HepG2 (cell line): Measurements from ENCODE around the gene CYP19A1.

ENCODE experiments used
- CTCF ChIP-seq: sonication (generic); formaldehyde crosslinking; IDR thresholded peaks from 2 replicates; pipeline ENCODE4 v1.5.0; 2020; ENCODE audit warnings: mild to moderate bottlenecking, missing genetic modification reagents, moderate library complexity
- EZH2 ChIP-seq: conservative IDR thresholded peaks from 2 replicates; pipeline ENCODE4 v1.6.1; 2012; ENCODE audit warnings: mild to moderate bottlenecking, low read depth, low read length, moderate library complexity
- GTF2F1 ChIP-seq: fragments of 150-350 bp; IDR thresholded peaks from 2 replicates; pipeline ENCODE4 v1.6.1; 2014; ENCODE audit warnings: low read length
- GZF1 ChIP-seq: sonication (generic); formaldehyde crosslinking; IDR thresholded peaks from 2 replicates; pipeline ENCODE4 v1.5.1; 2020; ENCODE audit warnings: mild to moderate bottlenecking, missing genetic modification reagents
- IKZF1 ChIP-seq: fragments of 450-650 bp; IDR thresholded peaks from 2 replicates; pipeline ENCODE4 v1.7.1; 2016
- MEIS2 ChIP-seq: sonication (generic); formaldehyde crosslinking; IDR thresholded peaks from 2 replicates; pipeline ENCODE4 v1.9.0; 2021; ENCODE audit warnings: mild to moderate bottlenecking, missing genetic modification reagents
- MXD4 ChIP-seq: IDR thresholded peaks from 2 replicates; pipeline ENCODE4 v1.6.1; 2016; ENCODE audit warnings: mild to moderate bottlenecking, missing biosample characterization, missing genetic modification reagents
- NCOR1 ChIP-seq: fragments of 200-600 bp; sonication (generic); IDR thresholded peaks from 2 replicates; pipeline ENCODE4 v1.7.0; 2017; ENCODE audit warnings: antibody characterized with exemption, low read length, borderline replicate concordance
- THAP8 ChIP-seq: sonication (generic); formaldehyde crosslinking; IDR thresholded peaks from 2 replicates; pipeline ENCODE4 v1.5.1; 2020; ENCODE audit warnings: missing genetic modification reagents, mild to moderate bottlenecking, borderline replicate concordance
- U2AF1 ChIP-seq: fragments of 200-400 bp; formaldehyde crosslinking; optimal IDR thresholded peaks from 2 replicates; pipeline ENCODE3; 2017; ENCODE audit warnings: mild to moderate bottlenecking, low read depth, low read length
- ZNF543 ChIP-seq: sonication (generic); formaldehyde crosslinking; IDR thresholded peaks from 2 replicates; pipeline ENCODE4 v1.4.0; 2020; ENCODE audit warnings: mild to moderate bottlenecking, missing genetic modification reagents
- ZNF747 ChIP-seq: sonication (generic); formaldehyde crosslinking; IDR thresholded peaks from 2 replicates; pipeline ENCODE4 v1.8.1; 2023; ENCODE audit warnings: missing genetic modification reagents, mild to moderate bottlenecking, borderline replicate concordance

DNA sequence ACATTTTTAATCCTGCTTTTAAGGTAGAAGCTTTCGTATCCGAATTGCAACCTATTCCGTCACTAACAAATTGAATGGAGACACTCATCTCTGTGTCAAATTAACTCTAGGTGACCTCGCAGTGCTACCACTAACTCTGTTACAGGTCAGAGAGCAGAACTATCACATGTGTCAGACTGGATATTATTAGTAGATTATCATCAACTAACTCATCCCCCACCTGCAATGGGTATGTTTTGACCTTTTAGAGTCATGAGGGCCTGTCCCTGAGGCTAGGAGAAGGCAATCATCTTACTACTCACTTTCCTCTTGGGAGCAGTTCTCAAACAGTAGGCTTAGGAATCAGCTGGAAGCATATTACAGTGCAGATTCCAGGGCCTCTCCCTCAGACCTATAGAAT, 5.1 kb upstream of the CYP19A1 start:
- no peak for TF ChIP-seq IKZF1
- TF ChIP-seq THAP8 (CRISPR knock-in tag) = no peak
- no peak for TF ChIP-seq MXD4 (CRISPR knock-in tag)
- no peak for TF ChIP-seq NCOR1
- no peak for TF ChIP-seq GTF2F1
- TF ChIP-seq MEIS2 = no peak
- no peak for TF ChIP-seq ZNF747
- no peak for TF ChIP-seq CTCF (CRISPR knock-in tag)
- TF ChIP-seq ZNF543 = no peak
- no peak for TF ChIP-seq EZH2
- no peak for TF ChIP-seq GZF1 (CRISPR knock-in tag)
- no peak for TF ChIP-seq U2AF1
